DLD1 (cell line): ENCODE results near the gene LHX4.

Experiments
- in situ Hi-C: cut with HindIII; loops from 2 replicates; pipeline ENCODE4 v1.10.0; 2017; ENCODE audit warnings: low sequenced_read_pairs

LHX4 gene

GRCh38 chr1:180294711-180295110 is 64.6 kb downstream of the LHX4 start:
- in situ Hi-C loops: no loop called here

DNA sequence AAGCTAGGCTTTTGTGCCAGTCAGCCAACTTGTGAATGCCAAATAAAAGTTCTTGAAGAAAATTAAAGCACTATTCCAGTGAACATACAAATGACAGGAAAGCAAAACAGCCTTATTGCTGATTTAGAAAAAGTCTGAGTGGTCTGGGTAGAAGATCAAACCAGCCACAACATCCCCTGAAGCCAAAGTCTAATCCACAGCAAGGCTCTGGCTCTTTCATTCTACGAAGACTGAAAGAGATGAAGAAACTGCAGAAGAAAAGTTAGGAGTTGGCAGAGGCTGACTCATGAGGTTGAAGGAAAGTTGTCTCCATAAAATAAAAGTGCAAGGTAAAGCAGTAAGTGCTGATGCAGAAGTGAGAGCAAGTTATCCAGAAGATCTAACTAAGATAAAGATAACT is 65.9 kb downstream of the LHX4 start:
- in situ Hi-C loops: no loop called here

- in situ Hi-C loops: no loop called here
Observed at GRCh38 chr1:180299479-180300221, 69.6 kb downstream of the LHX4 start.

DNA sequence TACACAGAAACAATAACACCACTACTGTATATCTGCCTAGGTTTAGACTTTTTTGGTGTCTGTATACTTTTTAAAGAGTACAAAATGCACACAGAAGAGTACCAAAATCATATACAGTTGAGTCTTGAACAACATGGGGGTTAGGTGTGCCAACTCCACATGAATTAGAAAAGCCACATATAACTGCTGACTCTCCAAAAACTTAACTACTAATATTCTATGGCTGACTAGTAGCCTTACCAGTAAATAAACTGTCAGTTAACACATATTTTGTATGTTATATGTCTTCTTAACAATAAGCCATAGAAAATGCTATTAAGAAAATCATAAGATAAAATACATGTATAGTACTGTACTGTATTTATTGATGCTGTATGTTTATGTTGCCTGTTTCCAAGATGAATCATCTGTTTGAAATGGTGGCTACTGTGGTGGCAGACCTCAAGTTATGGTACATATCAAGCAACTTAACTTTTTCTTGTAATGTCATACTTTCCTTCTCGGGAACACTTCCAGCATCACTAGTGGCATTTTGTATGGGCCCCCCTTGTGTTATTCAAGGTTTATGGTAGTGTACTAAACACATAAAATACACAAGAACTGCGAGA is 71.2 kb downstream of the LHX4 start:
- in situ Hi-C loops: no loop called here

GRCh38 chr1:180309338-180309737 is 79.3 kb downstream of the LHX4 start:
- in situ Hi-C loops: no loop called here

DNA sequence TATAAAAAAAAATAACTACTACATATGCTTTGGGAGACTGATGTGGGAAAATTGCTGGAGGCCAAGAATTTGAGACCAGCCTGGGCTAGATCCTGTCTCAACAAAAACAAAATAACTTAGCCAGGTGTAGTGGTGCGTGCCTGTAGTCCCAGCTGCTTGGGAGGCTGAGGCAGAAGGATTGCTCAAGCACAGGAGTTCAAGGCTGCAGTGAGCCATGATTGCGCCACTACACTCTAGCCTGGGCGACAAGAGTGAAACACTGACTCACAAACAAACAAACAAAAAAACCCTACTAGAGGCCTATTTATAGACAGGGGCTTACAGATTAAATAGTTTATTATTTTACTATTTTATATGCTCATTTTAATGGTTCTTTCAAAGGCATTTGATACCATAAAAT is 80.0 kb downstream of the LHX4 start:
- in situ Hi-C loops: no loop called here

DNA sequence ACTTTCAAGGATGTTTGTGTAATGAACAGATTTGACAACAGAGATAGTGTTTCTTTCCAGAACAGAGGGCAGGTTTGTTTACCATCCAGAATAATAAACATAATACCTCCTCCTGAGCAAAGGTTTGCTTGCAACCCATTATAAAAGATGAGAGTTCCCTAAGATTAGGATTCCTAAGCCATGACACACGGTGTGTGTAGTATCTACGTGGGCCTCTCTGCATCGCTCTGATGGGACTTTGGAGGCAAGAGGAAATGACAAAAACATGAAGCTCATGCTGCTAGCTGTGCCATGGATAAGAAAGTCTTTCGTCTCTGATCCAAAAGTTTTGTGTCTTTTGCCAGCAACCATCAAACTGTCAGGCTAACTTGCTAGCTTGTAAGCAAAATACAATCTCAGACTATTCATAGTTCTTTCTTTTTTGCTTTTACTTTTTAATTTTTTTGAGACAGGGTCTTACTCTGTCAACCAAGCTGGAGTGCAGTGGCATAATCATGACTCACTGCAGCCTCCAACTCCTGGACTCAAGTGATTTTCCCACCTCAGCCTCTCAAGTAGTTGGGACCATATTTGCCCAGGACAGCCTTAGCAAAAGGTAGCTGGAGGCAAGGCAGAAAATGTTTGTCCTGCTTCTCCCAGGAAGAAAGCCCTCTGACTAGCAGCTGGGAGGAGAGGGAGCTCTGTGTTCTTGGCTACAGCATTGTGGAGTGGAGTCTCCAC is 81.1 kb downstream of the LHX4 start:
- in situ Hi-C loops: no loop called here

- in situ Hi-C loops: no loop called here
Observed at GRCh38 chr1:180312926-180313325, 82.9 kb downstream of the LHX4 start.

GRCh38 chr1:180327089-180327488 is 97.0 kb downstream of the LHX4 start:
- in situ Hi-C loops: no loop called here
